GM18526 (cell line): Measurements from ENCODE around the gene PMPCB.

ENCODE experiments used
- POLR2A ChIP-seq: IDR thresholded peaks from 3 replicates; pipeline ENCODE4 v1.6.1; 2011; ENCODE audit not compliant: insufficient read length; ENCODE audit errors: extremely low read depth

The PMPCB gene

DNA sequence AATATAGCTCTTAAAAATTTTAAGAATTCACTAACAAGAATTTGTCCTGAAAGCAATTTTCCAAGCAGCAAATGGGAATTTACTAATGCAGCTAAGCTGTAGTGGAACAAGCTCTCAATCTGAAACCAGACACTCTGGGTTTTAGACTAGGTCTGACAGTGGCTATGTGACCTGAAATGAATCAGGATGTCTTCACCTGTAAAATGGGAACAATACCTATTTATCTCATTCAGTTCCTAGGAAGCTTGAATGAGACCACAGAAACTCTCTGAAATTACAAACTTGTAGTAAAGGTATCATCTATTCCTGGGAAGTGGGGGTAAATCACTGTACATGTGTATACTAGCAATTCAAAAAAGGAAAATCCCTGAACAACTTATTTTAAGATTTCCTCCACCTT lies 46.1 kb downstream of the PMPCB start:
- no peak for TF ChIP-seq POLR2A

DNA sequence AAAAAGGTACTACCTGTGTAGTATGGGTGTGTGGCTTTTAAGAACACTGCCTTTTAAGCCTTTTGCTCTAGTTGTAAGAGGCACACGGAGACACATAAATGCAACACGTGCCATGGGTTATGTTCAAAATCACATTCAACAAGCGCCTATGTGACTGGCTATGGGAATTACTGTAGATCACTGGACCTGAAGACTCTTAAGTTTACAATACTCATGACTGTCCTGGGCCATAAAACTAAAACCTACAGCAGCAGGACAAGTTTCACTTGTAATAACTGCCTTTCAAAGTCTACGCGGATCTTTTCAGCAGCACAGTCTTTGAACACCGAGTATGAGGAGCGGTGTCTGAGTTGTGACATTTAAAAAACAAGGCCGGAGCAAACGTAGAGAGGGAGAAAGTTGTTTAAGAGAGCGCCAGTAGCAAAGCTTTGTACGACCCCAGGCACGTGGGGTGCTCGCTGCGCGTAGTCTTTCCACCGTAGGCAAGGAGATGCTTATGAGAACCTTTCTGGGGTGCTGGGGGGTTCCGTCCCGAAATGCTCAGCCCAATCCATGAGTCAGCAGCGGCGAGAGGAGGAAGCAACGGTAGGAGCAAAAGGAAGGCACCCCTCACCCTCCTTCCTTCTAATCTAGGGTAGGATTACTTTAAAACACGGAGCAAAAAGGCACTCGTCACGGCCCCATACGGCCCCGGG lies 46.7 kb downstream of the PMPCB start:
- TF ChIP-seq POLR2A: no peak

DNA sequence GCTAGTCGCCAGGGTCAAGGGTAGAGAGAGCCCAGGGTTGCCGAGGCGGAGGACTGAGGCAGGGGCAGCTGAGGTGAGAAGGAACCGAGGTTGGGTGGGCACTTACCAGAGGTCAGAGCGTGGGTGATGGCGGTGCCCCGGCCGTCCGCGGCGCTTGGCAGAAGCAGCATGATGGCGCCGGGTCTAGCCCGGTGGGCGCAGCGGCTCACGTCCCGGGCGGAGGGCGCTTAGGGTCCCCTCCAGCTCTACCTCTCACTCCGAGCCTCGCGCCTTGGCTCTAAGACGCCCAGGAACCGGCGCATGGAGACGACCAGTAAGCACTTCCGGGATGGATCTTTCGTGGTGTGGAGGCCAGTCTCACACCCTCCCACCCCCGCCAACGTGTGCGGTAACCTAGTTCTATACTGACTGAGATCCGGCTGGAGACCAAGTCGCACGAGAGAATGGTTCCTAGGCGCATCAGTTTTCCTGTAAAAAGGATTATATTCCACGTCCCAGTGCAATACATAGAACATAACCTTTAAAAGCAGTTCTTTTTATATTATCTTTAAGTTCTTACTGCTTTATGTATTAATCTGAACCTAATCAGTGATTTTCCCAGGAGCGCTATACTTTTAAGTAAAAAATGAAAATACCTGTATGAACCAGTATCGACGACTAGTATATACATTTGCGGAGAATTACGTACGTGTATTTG lies 47.4 kb downstream of the PMPCB start, which contains the start of gene DNAJC2:
TSS of gene DNAJC2 (minus strand) at position 315 of the 697 bp plus-strand sequence. CDS start at position 170, 145 bp downstream.
- peak; percentile 80 for TF ChIP-seq POLR2A

DNA sequence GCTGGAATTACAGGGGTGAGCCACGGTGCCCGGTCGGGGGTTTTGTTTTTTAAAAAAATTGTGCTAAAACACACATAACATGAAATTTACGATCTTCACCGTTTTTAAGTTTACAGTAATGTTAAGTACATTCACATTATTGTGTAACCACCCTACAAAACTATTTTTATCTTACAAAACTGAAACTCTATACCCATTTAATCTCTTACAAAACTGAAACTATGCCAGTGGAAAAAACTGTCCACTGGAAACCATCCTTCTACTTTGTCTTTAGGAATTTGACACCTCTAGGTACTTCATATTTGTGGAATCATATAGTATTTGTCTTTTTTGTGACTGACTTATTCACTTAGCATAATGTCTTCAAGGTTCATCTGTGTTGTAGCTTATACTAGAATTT lies 49.2 kb downstream of the PMPCB start:
- TF ChIP-seq POLR2A: no peak

DNA sequence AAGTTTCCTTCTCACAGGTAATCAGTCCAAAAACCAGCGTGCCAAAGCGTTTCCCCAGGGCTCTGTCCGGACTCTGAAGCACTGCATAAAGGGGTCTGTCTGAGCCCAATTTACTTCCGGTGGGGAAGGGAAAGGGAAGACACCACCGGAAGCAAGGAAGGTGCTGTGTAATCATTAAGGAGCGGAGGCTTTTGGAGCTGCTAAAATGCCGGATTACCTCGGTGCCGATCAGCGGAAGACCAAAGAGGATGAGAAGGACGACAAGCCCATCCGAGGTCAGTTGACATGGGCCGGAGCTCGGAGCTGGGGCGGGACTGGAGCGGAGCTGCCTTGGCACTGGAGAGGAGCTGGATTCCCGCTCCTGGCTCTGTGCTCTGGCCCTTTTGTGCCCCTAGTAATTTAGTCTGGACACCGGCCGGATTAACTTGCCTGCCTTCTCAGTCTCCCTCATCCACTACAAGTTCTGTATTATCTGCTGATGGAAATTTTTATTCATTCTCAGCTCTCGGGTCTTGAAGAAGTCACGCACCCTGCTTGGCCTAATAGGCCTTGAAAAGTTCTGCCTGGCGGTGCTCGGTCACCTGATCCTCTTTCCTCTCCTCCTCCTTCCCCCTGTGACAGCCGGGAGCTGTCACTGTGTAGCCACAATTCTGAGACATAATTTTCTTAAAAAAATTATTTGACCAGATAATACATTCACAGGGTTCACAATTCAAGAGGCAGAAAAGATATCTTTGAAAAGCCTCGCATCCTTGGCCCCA lies 50.5 kb downstream of the PMPCB start, which contains the start of gene PSMC2:
TSS of gene PSMC2 (plus strand) at position 137 of the 761 bp plus-strand sequence. CDS start at position 206, 69 bp downstream.
- peak; percentile 69 for TF ChIP-seq POLR2A

DNA sequence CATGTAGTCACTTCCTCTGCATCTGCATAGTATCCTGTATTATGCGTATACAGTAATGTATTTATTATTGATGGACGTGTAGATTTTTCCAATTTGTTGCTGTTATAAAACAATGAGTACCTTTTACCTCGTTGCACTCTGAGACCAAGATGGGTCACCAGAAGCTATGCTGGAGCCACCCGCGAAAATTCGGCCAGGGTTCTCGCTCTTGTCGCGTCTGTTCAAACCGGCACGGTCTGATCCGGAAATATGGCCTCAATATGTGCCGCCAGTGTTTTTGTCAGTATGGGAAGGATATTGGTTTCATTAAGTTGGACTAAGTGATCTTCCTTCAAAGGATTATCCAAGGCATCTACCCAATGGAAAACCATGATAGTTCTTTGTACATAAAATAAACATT lies 51.2 kb downstream of the PMPCB start:
- TF ChIP-seq POLR2A: no peak

DNA sequence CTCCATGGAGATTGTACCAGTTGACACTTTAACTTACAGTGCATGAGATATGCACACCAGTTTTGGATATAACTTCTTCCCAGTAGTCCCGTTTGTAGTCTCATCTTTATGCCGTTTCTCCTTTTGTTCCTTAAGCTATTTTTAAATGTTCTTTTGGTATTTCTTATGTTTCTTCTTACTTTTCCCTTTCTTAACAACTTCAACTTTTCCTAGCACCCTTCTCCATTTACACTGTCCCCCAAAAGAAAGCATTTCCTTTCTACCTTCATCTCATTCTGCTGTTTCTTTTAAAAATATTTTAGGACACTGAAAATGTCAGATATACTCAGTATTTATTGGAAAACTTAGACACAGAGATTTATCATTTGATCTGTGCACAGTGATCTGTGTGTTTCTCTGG lies 51.7 kb downstream of the PMPCB start:
- no peak for TF ChIP-seq POLR2A

DNA sequence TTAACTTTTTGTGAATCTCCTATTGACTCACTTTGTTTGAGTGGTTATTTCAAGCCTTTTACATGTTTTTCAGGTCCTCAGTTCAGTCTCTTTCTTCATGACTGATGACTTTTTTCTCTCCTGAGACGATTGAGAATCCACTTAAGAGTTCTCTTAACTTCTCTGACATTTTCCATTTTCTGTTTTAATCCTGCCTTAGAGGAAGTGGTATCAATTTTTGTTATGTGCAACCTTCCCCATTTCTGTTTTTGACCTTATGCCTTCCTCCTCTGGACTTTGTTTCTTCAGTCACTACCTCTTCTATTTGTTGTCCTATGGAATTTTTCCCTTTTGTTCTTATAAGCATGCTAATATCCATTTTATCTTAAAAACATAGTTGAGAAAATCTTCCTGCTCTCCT lies 52.6 kb downstream of the PMPCB start:
- no peak for TF ChIP-seq POLR2A
